ENCODE data around the gene GPR18. TPM values are rescaled to one million over a fixed set of nuclear protein-coding genes. Genes with fewer than 3 reads are reported as not detected.
A peak's percentile ranks its signal among the peaks of the same experiment; 100 is the strongest.

GPR18 gene
- total and polyA plus RNA-seq, 8 donors, result 0.68 to 0.76 TPM; not detected in 6

- H3K27ac ChIP-seq, result peak overlapping the region in 3 of 5 donors; percentile 5 to 44 (median 25)
- H3K36me3 ChIP-seq, result peaks cover 0 to 7% (median 0%) of the 10 kb centered on the region in 4 donors
- no peaks in the 10 kb centered on the region for H3K27me3 ChIP-seq
- no peaks in the 10 kb centered on the region for H3K9me3 ChIP-seq
- WGBS, 5 donors, result 61 to 69% (median 66%) methylated on average over 13 of the region's 13 CpGs
- DNase-seq, result no peak
- H3K4me3 ChIP-seq, result no peak overlapping the region
- TF ChIP-seq CTCF (IDR thresholded peaks at IDR 0.05) (no peak), POLR2A (IDR thresholded peaks at IDR 0.05) (no peak), POLR2AphosphoS5 (IDR thresholded peaks at IDR 0.05) (no peak), EP300 (IDR thresholded peaks at IDR 0.05) (no peak)
- H3K4me1 ChIP-seq, result peaks cover 13 to 80% (median 38%) of the 10 kb centered on the region in 4 donors
- intact Hi-C loops (cut with DNase I; ENCODE audit: low total_unique reads), result no loop called here
Observed at GRCh38 chr13:99228737-99229691, 29.2 kb downstream of the GPR18 start.

- Histone ChIP-seq H3K27me3 (no peaks in the 10 kb centered on the region), H3K4me3 (no peak overlapping the region), H3K4me1 (peaks cover 13 to 89% (median 41%) of the 10 kb centered on the region in 4 donors), H3K27ac (peak overlapping the region in 2 of 5 donors; percentile 5 to 44), H3K9me3 (no peaks in the 10 kb centered on the region), H3K36me3 (peaks cover 0 to 7% (median 0%) of the 10 kb centered on the region in 4 donors)
- intact Hi-C loops (cut with DNase I; ENCODE audit: low total_unique reads), result no loop called here
- 86 to 93% (median 90%) methylated on average over 14 to 15 of the region's 15 CpGs for WGBS, 5 donors
- DNase-seq, result no peak
- TF ChIP-seq CTCF (IDR thresholded peaks at IDR 0.05) (no peak), POLR2A (IDR thresholded peaks at IDR 0.05) (no peak)
Observed at GRCh38 chr13:99227909-99228688, 30.1 kb downstream of the GPR18 start.

GRCh38 chr13:99227331-99227900, 30.8 kb downstream of the GPR18 start:
- H3K4me3 ChIP-seq, result no peak overlapping the region
- H3K9me3 ChIP-seq, result no peaks in the 10 kb centered on the region
- intact Hi-C loops (cut with DNase I; ENCODE audit: low total_unique reads), result no loop called here
- no peak for DNase-seq
- 87 to 94% (median 91%) methylated on average over 6 of the region's 6 CpGs for WGBS, 5 donors
- no peaks in the 10 kb centered on the region for H3K27me3 ChIP-seq
- H3K27ac ChIP-seq, result no peak overlapping the region
- TF ChIP-seq EP300 (IDR thresholded peaks at IDR 0.05) (no peak), CTCF (IDR thresholded peaks at IDR 0.05) (no peak), POLR2A (IDR thresholded peaks at IDR 0.05) (no peak), POLR2AphosphoS5 (IDR thresholded peaks at IDR 0.05) (no peak)
- peaks cover 13 to 89% (median 41%) of the 10 kb centered on the region in 4 donors for H3K4me1 ChIP-seq
- peaks cover 0 to 7% (median 0%) of the 10 kb centered on the region in 4 donors for H3K36me3 ChIP-seq

- Histone ChIP-seq H3K4me1 (peaks cover 8 to 91% (median 40%) of the 10 kb centered on the region in 4 donors), H3K27ac (no peak overlapping the region), H3K4me3 (no peak overlapping the region), H3K9me3 (no peaks in the 10 kb centered on the region), H3K36me3 (peaks cover 0 to 7% (median 0%) of the 10 kb centered on the region in 4 donors), H3K27me3 (no peaks in the 10 kb centered on the region)
- intact Hi-C loops (cut with DNase I; ENCODE audit: low total_unique reads), result no loop called here
- 61 to 70% (median 66%) methylated on average over 2 of the region's 2 CpGs for WGBS, 5 donors
- TF ChIP-seq POLR2A (IDR thresholded peaks at IDR 0.05) (no peak), POLR2AphosphoS5 (IDR thresholded peaks at IDR 0.05) (no peak), EP300 (IDR thresholded peaks at IDR 0.05) (no peak), CTCF (IDR thresholded peaks at IDR 0.05) (no peak)
- no peak for DNase-seq
Observed at GRCh38 chr13:99226513-99226912, 31.7 kb downstream of the GPR18 start.

All from stomach (tissue), 9 donors.